GM06990 (cell line): ENCODE data around the gene EIF2B5.

ENCODE experiments used
- DNase-seq: peaks from one replicate; pipeline ENCODE4 v3.0.0-alpha.2; 2011; ENCODE audit not compliant: insufficient read length; ENCODE audit errors: extremely low read depth
- H3K27me3 ChIP-seq: replicated peaks from 2 replicates; pipeline ENCODE4 v1.6.0; 2011; ENCODE audit warnings: low read length; ENCODE audit not compliant: control insufficient read depth, insufficient read depth
- H3K36me3 ChIP-seq: 2 replicates; pipeline ENCODE4 v1.5.1; 2011; ENCODE audit warnings: low read length; ENCODE audit not compliant: control insufficient read depth, insufficient read depth
- H3K4me3 ChIP-seq: replicated peaks from 2 replicates; pipeline ENCODE4 v1.5.1; 2011; ENCODE audit warnings: low read depth, mild to moderate bottlenecking, control low read depth, low read length
- CTCF ChIP-seq: IDR thresholded peaks from 2 replicates; pipeline ENCODE4 v1.5.1; 2011; ENCODE audit warnings: low read length, control low read depth, mild to moderate bottlenecking, inconsistent platforms; ENCODE audit not compliant: insufficient read depth, poor library complexity, severe bottlenecking

The EIF2B5 gene

GRCh38 chr3:184193991-184194539 is 58.9 kb downstream of the EIF2B5 start:
- H3K4me3 ChIP-seq: no peak overlapping the region
- H3K36me3 ChIP-seq: peaks cover 41% of the 10 kb centered on the region
- H3K27me3 ChIP-seq: no peaks in the 10 kb centered on the region
- TF ChIP-seq CTCF: no peak
- DNase-seq: no peak
